HEK293 (cell line): ENCODE results near the gene SGCB.

ENCODE experiments used
- BCL11A ChIP-seq: fragments of 450-650 bp; formaldehyde crosslinking; IDR thresholded peaks from 2 replicates; pipeline ENCODE4 v1.5.1; 2016; ENCODE audit warnings: low read depth, missing biosample characterization, missing genetic modification characterization
- HOXA7 ChIP-seq: sonication (generic); formaldehyde crosslinking; IDR thresholded peaks from 2 replicates; pipeline ENCODE4 v1.8.1; 2022; ENCODE audit warnings: missing genetic modification reagents, borderline replicate concordance
- KLF9 ChIP-seq: fragments of 450-650 bp; formaldehyde crosslinking; IDR thresholded peaks from 2 replicates; pipeline ENCODE4 v1.5.1; 2016; ENCODE audit warnings: missing biosample characterization, missing genetic modification characterization, low read depth
- TCF7L2 ChIP-seq: IDR thresholded peaks from 2 replicates; pipeline ENCODE4 v1.6.1; 2011; ENCODE audit warnings: low read depth, mild to moderate bottlenecking, inconsistent platforms, low read length, moderate library complexity, borderline replicate concordance
- ZNF138 ChIP-seq: fragments of 450-650 bp; formaldehyde crosslinking; IDR thresholded peaks from 2 replicates; pipeline ENCODE4 v1.5.1; 2016; ENCODE audit warnings: missing biosample characterization, missing genetic modification characterization, borderline replicate concordance
- ZNF274 ChIP-seq, 2 experiments: fragments of 200-500 bp in 1 of 2; fragments of 450-650 bp in 1 of 2; sonication (Bioruptor generic) in 1 of 2; formaldehyde crosslinking in 1 of 2; IDR thresholded peaks; 2 replicates each; pipeline versions ENCODE4 v1.5.1 to v1.6.1; 2014 to 2016; ENCODE audit warnings: borderline replicate concordance in 1 of 2, inconsistent platforms in 1 of 2, low read length in 1 of 2, missing biosample characterization in 1 of 2, missing genetic modification characterization in 1 of 2
- ZNF792 ChIP-seq: fragments of 450-650 bp; formaldehyde crosslinking; IDR thresholded peaks from 2 replicates; pipeline ENCODE4 v1.5.1; 2016; ENCODE audit warnings: missing biosample characterization, missing genetic modification characterization
- TF ChIP-seq, protein P1 (sequence below): fragments of 450-650 bp; formaldehyde crosslinking; IDR thresholded peaks from 2 replicates; pipeline ENCODE4 v1.5.1; 2016; ENCODE audit warnings: missing biosample characterization, missing genetic modification characterization
- TF ChIP-seq, protein P2 (sequence below): fragments of 450-650 bp; formaldehyde crosslinking; IDR thresholded peaks from 2 replicates; pipeline ENCODE4 v1.5.1; 2017; ENCODE audit warnings: missing biosample characterization, missing genetic modification characterization
- TF ChIP-seq, protein P3 (sequence below): IDR thresholded peaks from 2 replicates; pipeline ENCODE4 v1.6.1; 2011; ENCODE audit warnings: mild to moderate bottlenecking, low read depth, low read length, borderline replicate concordance
- TF ChIP-seq, protein P4 (sequence below): fragments of 450-650 bp; formaldehyde crosslinking; IDR thresholded peaks from 2 replicates; pipeline ENCODE4 v1.5.0; 2017; ENCODE audit warnings: missing biosample characterization, missing genetic modification characterization, borderline replicate concordance

DNA sequence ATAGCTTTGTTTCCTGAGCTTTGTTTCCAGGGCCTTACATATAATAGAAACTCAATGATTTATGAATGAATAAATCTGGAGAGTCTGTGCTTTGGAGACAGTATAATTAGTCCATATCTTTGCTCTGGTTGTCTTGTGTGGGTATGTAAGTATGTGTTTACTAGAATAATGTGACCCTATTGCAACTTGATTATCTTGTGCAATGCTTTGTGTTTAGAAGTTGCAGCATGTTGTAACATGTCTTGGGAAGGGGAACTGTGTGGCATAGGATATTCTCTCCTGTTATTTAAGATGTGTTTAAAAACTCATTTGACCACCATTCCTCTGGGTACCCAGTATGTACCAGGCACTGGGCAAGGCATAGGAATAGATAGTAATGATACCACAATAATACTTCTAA, 19.1 kb upstream of the SGCB start:
- TF ChIP-seq TCF7L2: no peak
- TF ChIP-seq, protein P1, sequence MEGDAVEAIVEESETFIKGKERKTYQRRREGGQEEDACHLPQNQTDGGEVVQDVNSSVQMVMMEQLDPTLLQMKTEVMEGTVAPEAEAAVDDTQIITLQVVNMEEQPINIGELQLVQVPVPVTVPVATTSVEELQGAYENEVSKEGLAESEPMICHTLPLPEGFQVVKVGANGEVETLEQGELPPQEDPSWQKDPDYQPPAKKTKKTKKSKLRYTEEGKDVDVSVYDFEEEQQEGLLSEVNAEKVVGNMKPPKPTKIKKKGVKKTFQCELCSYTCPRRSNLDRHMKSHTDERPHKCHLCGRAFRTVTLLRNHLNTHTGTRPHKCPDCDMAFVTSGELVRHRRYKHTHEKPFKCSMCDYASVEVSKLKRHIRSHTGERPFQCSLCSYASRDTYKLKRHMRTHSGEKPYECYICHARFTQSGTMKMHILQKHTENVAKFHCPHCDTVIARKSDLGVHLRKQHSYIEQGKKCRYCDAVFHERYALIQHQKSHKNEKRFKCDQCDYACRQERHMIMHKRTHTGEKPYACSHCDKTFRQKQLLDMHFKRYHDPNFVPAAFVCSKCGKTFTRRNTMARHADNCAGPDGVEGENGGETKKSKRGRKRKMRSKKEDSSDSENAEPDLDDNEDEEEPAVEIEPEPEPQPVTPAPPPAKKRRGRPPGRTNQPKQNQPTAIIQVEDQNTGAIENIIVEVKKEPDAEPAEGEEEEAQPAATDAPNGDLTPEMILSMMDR (tag by site-specific recombination): no peak
- no peak for TF ChIP-seq HOXA7
- no peak for TF ChIP-seq KLF9
- TF ChIP-seq, protein P2, sequence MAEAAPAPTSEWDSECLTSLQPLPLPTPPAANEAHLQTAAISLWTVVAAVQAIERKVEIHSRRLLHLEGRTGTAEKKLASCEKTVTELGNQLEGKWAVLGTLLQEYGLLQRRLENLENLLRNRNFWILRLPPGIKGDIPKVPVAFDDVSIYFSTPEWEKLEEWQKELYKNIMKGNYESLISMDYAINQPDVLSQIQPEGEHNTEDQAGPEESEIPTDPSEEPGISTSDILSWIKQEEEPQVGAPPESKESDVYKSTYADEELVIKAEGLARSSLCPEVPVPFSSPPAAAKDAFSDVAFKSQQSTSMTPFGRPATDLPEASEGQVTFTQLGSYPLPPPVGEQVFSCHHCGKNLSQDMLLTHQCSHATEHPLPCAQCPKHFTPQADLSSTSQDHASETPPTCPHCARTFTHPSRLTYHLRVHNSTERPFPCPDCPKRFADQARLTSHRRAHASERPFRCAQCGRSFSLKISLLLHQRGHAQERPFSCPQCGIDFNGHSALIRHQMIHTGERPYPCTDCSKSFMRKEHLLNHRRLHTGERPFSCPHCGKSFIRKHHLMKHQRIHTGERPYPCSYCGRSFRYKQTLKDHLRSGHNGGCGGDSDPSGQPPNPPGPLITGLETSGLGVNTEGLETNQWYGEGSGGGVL (tag by site-specific recombination): no peak
- TF ChIP-seq BCL11A (tag by site-specific recombination): no peak
- TF ChIP-seq, protein P3, sequence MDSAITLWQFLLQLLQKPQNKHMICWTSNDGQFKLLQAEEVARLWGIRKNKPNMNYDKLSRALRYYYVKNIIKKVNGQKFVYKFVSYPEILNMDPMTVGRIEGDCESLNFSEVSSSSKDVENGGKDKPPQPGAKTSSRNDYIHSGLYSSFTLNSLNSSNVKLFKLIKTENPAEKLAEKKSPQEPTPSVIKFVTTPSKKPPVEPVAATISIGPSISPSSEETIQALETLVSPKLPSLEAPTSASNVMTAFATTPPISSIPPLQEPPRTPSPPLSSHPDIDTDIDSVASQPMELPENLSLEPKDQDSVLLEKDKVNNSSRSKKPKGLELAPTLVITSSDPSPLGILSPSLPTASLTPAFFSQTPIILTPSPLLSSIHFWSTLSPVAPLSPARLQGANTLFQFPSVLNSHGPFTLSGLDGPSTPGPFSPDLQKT: no peak
- no peak for TF ChIP-seq ZNF274 (IDR thresholded peaks at IDR 0.05; ENCODE audit: low read length)
- no peak for TF ChIP-seq ZNF274 (tag by site-specific recombination; IDR thresholded peaks at IDR 0.05; ENCODE audit: borderline replicate concordance)
- no peak for TF ChIP-seq ZNF138 (tag by site-specific recombination)
- no peak for TF ChIP-seq ZNF792 (tag by site-specific recombination)
- TF ChIP-seq, protein P4, sequence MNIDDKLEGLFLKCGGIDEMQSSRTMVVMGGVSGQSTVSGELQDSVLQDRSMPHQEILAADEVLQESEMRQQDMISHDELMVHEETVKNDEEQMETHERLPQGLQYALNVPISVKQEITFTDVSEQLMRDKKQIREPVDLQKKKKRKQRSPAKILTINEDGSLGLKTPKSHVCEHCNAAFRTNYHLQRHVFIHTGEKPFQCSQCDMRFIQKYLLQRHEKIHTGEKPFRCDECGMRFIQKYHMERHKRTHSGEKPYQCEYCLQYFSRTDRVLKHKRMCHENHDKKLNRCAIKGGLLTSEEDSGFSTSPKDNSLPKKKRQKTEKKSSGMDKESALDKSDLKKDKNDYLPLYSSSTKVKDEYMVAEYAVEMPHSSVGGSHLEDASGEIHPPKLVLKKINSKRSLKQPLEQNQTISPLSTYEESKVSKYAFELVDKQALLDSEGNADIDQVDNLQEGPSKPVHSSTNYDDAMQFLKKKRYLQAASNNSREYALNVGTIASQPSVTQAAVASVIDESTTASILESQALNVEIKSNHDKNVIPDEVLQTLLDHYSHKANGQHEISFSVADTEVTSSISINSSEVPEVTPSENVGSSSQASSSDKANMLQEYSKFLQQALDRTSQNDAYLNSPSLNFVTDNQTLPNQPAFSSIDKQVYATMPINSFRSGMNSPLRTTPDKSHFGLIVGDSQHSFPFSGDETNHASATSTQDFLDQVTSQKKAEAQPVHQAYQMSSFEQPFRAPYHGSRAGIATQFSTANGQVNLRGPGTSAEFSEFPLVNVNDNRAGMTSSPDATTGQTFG (tag by site-specific recombination): no peak
